Mesendoderm (in vitro differentiated cells): ENCODE data around the gene PDK4.

ENCODE experiments used
- DNase-seq: peaks from one replicate; pipeline ENCODE4 v3.0.0; 2013
- H2AK5ac ChIP-seq: 2 replicates; pipeline ENCODE4 v1.6.1; 2013; ENCODE audit warnings: low read length, inconsistent platforms
- H2BK120ac ChIP-seq: 2 replicates; pipeline ENCODE4 v1.6.1; 2013; ENCODE audit warnings: low read depth, mild to moderate bottlenecking, low read length, moderate library complexity, mixed read lengths
- H2BK15ac ChIP-seq: replicated peaks from 2 replicates; pipeline ENCODE4 v1.6.1; 2013; ENCODE audit warnings: low read depth, mild to moderate bottlenecking, moderate library complexity
- H2BK5ac ChIP-seq: 2 replicates; pipeline ENCODE4 v1.6.1; 2013; ENCODE audit warnings: low read length, inconsistent platforms
- H3K18ac ChIP-seq: 2 replicates; pipeline ENCODE4 v1.6.1; 2013; ENCODE audit warnings: mild to moderate bottlenecking, low read length, mixed read lengths
- H3K23ac ChIP-seq: one replicate; pipeline ENCODE4 v1.6.1; 2013; ENCODE audit warnings: low read length
- H3K27ac ChIP-seq: 2 replicates; pipeline ENCODE4 v1.5.1; 2013; ENCODE audit warnings: low read depth, mild to moderate bottlenecking, inconsistent platforms, low read length, moderate library complexity
- H3K27me3 ChIP-seq: 2 replicates; pipeline ENCODE4 v1.6.1; 2013; ENCODE audit warnings: low read length, control low read depth, mild to moderate bottlenecking, inconsistent platforms; ENCODE audit not compliant: insufficient read depth, poor library complexity
- H3K36me3 ChIP-seq: 2 replicates; pipeline ENCODE4 v1.6.1; 2013; ENCODE audit warnings: low read length, inconsistent platforms; ENCODE audit not compliant: control insufficient read depth, insufficient read depth
- H3K4ac ChIP-seq: one replicate; pipeline ENCODE4 v1.6.1; 2013; ENCODE audit warnings: low read depth, mild to moderate bottlenecking, low read length, moderate library complexity
- H3K4me1 ChIP-seq: 2 replicates; pipeline ENCODE4 v1.6.1; 2013; ENCODE audit warnings: low read depth, low read length, inconsistent platforms; ENCODE audit not compliant: control insufficient read depth
- H3K4me2 ChIP-seq: 2 replicates; pipeline ENCODE4 v1.6.1; 2013; ENCODE audit warnings: low read length
- H3K4me3 ChIP-seq: 2 replicates; pipeline ENCODE4 v1.5.1; 2013; ENCODE audit warnings: mild to moderate bottlenecking, low read length
- H3K56ac ChIP-seq: one replicate; pipeline ENCODE4 v1.6.1; 2013; ENCODE audit warnings: low read length
- H3K79me1 ChIP-seq: 2 replicates; pipeline ENCODE4 v1.6.1; 2013; ENCODE audit warnings: low read length, inconsistent platforms
- H3K79me2 ChIP-seq: 2 replicates; pipeline ENCODE4 v1.6.1; 2013; ENCODE audit warnings: mild to moderate bottlenecking, low read length; ENCODE audit not compliant: control insufficient read depth, insufficient read depth
- H3K9ac ChIP-seq: 2 replicates; pipeline ENCODE4 v1.6.1; 2013; ENCODE audit warnings: low read length, inconsistent platforms
- H4K5ac ChIP-seq: one replicate; pipeline ENCODE4 v1.6.1; 2013; ENCODE audit warnings: low read length
- H4K8ac ChIP-seq: one replicate; pipeline ENCODE4 v1.6.1; 2013; ENCODE audit warnings: low read depth, mild to moderate bottlenecking, control low read depth, low read length, moderate library complexity
- WGBS: extraction: QIAGEN DNeasy Blood & Tissue Kit; methylation state at CpG from one replicate; pipeline ENCODE4 v1.1.7; 2013; ENCODE audit warnings: low lambda C conversion rate, missing lambda C conversion rate; ENCODE audit not compliant: insufficient coverage; ENCODE audit errors: extremely low coverage; 5-methylcytosine and 5-hydroxymethylcytosine counted together

PDK4 gene

DNA sequence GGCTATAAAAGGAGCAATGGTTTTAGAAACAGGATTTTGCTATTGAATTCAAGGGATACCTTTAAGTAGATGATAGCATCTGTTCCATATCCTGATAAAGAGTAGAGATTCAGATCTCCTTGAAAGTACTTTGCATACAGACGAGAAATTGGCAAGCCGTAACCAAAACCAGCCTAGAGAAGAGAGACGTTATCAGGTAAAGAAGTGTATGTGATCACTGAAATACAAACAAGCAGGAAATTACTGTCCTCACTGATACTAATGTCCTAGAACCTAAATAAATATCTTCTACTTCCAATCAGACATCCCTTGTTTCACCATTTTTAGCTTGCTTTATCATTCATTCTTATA, 9.4 kb downstream of the PDK4 start:
- Histone ChIP-seq H3K27me3 (no peaks in the 10 kb centered on the region), H4K5ac (no peak overlapping the region), H2BK15ac (no peak overlapping the region), H3K36me3 (no peaks in the 10 kb centered on the region), H3K56ac (no peak overlapping the region), H3K4me1 (no peaks in the 10 kb centered on the region), H2BK120ac (no peak overlapping the region), H3K79me1 (no peaks in the 10 kb centered on the region), H3K79me2 (no peaks in the 10 kb centered on the region), H2BK5ac (no peak overlapping the region), H4K8ac (no peak overlapping the region), H3K4me2 (no peak overlapping the region), H3K23ac (no peak overlapping the region), H3K4me3 (no peak overlapping the region), H3K18ac (no peak overlapping the region), H3K27ac (no peak overlapping the region), H3K9ac (no peak overlapping the region), H2AK5ac (no peak overlapping the region), H3K4ac (no peak overlapping the region)
- peak; percentile 51 for DNase-seq
- WGBS: no CpG with 5 or more reads among the region's 3 CpGs

DNA sequence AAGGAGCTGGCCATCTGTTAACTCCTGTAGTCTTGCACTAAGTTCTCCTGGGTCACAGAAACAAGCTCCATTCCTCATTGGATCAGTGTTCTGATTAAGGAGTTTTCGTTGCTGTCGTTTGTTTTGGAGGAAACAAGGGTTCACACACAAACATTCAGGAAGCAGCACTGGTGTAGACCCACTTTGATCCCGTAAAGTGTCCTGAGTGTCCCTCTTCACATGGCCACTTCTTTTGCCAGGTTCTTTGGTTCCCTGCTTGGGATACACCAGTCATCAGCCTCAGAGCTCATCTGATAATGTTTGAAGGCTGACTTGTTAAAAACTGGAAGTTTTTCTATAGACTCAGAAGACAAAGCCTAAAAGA, 10.9 kb downstream of the PDK4 start:
- Histone ChIP-seq H3K4ac (no peak overlapping the region), H3K4me2 (no peak overlapping the region), H3K9ac (no peak overlapping the region), H3K4me3 (no peak overlapping the region), H2AK5ac (no peak overlapping the region), H3K27me3 (no peaks in the 10 kb centered on the region), H3K79me1 (no peaks in the 10 kb centered on the region), H4K8ac (no peak overlapping the region), H3K56ac (no peak overlapping the region), H3K36me3 (no peaks in the 10 kb centered on the region), H4K5ac (no peak overlapping the region), H3K79me2 (no peaks in the 10 kb centered on the region), H3K18ac (peak overlapping the region; percentile 68), H3K4me1 (no peaks in the 10 kb centered on the region), H3K23ac (no peak overlapping the region), H2BK5ac (no peak overlapping the region), H2BK15ac (no peak overlapping the region), H2BK120ac (no peak overlapping the region), H3K27ac (no peak overlapping the region)
- WGBS: no CpG with 5 or more reads among the region's 3 CpGs
- no peak for DNase-seq

GRCh38 chr7:95584769-95585425, 11.4 kb downstream of the PDK4 start:
- no CpG with 5 or more reads among the region's 1 CpG for WGBS
- H4K5ac ChIP-seq: no peak overlapping the region
- H2BK5ac ChIP-seq: no peak overlapping the region
- H2AK5ac ChIP-seq: no peak overlapping the region
- H4K8ac ChIP-seq: no peak overlapping the region
- H2BK120ac ChIP-seq: no peak overlapping the region
- H3K79me2 ChIP-seq: no peaks in the 10 kb centered on the region
- H3K36me3 ChIP-seq: no peaks in the 10 kb centered on the region
- no peak overlapping the region for H3K56ac ChIP-seq
- no peak overlapping the region for H2BK15ac ChIP-seq
- H3K4me3 ChIP-seq: no peak overlapping the region
- H3K4me2 ChIP-seq: no peak overlapping the region
- no peak overlapping the region for H3K4ac ChIP-seq
- no peak overlapping the region for H3K27ac ChIP-seq
- H3K27me3 ChIP-seq: no peaks in the 10 kb centered on the region
- H3K23ac ChIP-seq: no peak overlapping the region
- DNase-seq: no peak
- H3K4me1 ChIP-seq: no peaks in the 10 kb centered on the region
- H3K9ac ChIP-seq: no peak overlapping the region
- no peaks in the 10 kb centered on the region for H3K79me1 ChIP-seq
- H3K18ac ChIP-seq: peak overlapping the region; percentile 68

GRCh38 chr7:95583834-95584621, 12.3 kb downstream of the PDK4 start:
- DNase-seq: no peak
- no peaks in the 10 kb centered on the region for H3K79me1 ChIP-seq
- H3K18ac ChIP-seq: no peak overlapping the region
- H4K5ac ChIP-seq: no peak overlapping the region
- no peaks in the 10 kb centered on the region for H3K36me3 ChIP-seq
- no peak overlapping the region for H3K4ac ChIP-seq
- no peak overlapping the region for H4K8ac ChIP-seq
- H3K27ac ChIP-seq: no peak overlapping the region
- H3K9ac ChIP-seq: no peak overlapping the region
- no peak overlapping the region for H2BK15ac ChIP-seq
- H3K4me2 ChIP-seq: no peak overlapping the region
- no peak overlapping the region for H3K23ac ChIP-seq
- no peaks in the 10 kb centered on the region for H3K27me3 ChIP-seq
- H2BK5ac ChIP-seq: no peak overlapping the region
- H3K4me3 ChIP-seq: no peak overlapping the region
- no peaks in the 10 kb centered on the region for H3K4me1 ChIP-seq
- no CpG with 5 or more reads among the region's 3 CpGs for WGBS
- H3K56ac ChIP-seq: no peak overlapping the region
- H2AK5ac ChIP-seq: no peak overlapping the region
- H3K79me2 ChIP-seq: no peaks in the 10 kb centered on the region
- no peak overlapping the region for H2BK120ac ChIP-seq

GRCh38 chr7:95582578-95583293, 13.6 kb downstream of the PDK4 start:
- H3K4me2 ChIP-seq: no peak overlapping the region
- DNase-seq: no peak
- no peak overlapping the region for H3K4ac ChIP-seq
- no peak overlapping the region for H3K9ac ChIP-seq
- no peaks in the 10 kb centered on the region for H3K4me1 ChIP-seq
- H3K79me2 ChIP-seq: no peaks in the 10 kb centered on the region
- H3K79me1 ChIP-seq: no peaks in the 10 kb centered on the region
- no peak overlapping the region for H2BK120ac ChIP-seq
- H3K18ac ChIP-seq: no peak overlapping the region
- no CpG with 5 or more reads among the region's 4 CpGs for WGBS
- H4K5ac ChIP-seq: no peak overlapping the region
- no peaks in the 10 kb centered on the region for H3K36me3 ChIP-seq
- no peak overlapping the region for H3K23ac ChIP-seq
- H4K8ac ChIP-seq: no peak overlapping the region
- no peak overlapping the region for H3K27ac ChIP-seq
- H3K56ac ChIP-seq: no peak overlapping the region
- no peak overlapping the region for H2BK5ac ChIP-seq
- no peak overlapping the region for H2BK15ac ChIP-seq
- H3K4me3 ChIP-seq: no peak overlapping the region
- no peak overlapping the region for H2AK5ac ChIP-seq
- H3K27me3 ChIP-seq: no peaks in the 10 kb centered on the region
